Measurements from ENCODE around the gene REG4. TPM values are rescaled to one million over a fixed set of nuclear protein-coding genes. Genes with fewer than 3 reads are reported as not detected.

Gene REG4
- total RNA-seq, 1 donor: not detected

DNA sequence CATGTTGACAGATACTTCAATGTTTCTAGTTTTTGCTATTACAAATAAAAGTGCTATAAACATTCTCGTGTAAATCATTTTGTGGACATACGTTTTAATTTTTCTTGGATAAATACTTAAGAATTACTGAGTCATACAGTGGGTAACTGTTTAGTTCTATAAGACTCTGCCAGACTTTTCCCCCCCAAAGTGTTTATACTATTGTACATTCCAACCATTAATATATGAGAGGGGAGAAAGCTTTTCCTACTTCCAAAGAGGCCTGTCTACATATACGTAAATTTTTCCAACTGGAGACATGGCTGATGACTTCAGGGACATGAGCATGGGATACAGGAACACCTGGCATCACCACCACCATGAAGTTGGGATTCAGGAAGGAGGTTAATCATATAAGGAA lies 17.0 kb upstream of the REG4 start:
- peaks cover 8% of the 10 kb centered on the region for H3K27me3 ChIP-seq (ENCODE audit: insufficient read depth, low read length)
- no peaks in the 10 kb centered on the region for H3K4me1 ChIP-seq (ENCODE audit: insufficient read depth, low read length)
- no peaks in the 10 kb centered on the region for H4K20me1 ChIP-seq (ENCODE audit: insufficient read depth, low read length)
- DNase-seq (ENCODE audit: insufficient read length, low spot score, missing footprints): no peak
- no peak overlapping the region for H2AFZ ChIP-seq (ENCODE audit: low read length)
- TF ChIP-seq, protein P1, sequence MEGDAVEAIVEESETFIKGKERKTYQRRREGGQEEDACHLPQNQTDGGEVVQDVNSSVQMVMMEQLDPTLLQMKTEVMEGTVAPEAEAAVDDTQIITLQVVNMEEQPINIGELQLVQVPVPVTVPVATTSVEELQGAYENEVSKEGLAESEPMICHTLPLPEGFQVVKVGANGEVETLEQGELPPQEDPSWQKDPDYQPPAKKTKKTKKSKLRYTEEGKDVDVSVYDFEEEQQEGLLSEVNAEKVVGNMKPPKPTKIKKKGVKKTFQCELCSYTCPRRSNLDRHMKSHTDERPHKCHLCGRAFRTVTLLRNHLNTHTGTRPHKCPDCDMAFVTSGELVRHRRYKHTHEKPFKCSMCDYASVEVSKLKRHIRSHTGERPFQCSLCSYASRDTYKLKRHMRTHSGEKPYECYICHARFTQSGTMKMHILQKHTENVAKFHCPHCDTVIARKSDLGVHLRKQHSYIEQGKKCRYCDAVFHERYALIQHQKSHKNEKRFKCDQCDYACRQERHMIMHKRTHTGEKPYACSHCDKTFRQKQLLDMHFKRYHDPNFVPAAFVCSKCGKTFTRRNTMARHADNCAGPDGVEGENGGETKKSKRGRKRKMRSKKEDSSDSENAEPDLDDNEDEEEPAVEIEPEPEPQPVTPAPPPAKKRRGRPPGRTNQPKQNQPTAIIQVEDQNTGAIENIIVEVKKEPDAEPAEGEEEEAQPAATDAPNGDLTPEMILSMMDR (IDR thresholded peaks at IDR 0.05; ENCODE audit: extremely low read depth, low read depth, low read length): no peak
- H3K4me2 ChIP-seq (ENCODE audit: insufficient read depth, low read length): no peak overlapping the region
- H3K27ac ChIP-seq (ENCODE audit: low read depth, low read length): no peak overlapping the region
- no peak overlapping the region for H3K4me3 ChIP-seq (ENCODE audit: insufficient read depth, low read length)
- H3K79me2 ChIP-seq (ENCODE audit: insufficient read depth, low read length): no peaks in the 10 kb centered on the region
- no peaks in the 10 kb centered on the region for H3K36me3 ChIP-seq (ENCODE audit: insufficient read depth, low read length)
- no peaks in the 10 kb centered on the region for H3K9me3 ChIP-seq (ENCODE audit: low read depth, low read length)

DNA sequence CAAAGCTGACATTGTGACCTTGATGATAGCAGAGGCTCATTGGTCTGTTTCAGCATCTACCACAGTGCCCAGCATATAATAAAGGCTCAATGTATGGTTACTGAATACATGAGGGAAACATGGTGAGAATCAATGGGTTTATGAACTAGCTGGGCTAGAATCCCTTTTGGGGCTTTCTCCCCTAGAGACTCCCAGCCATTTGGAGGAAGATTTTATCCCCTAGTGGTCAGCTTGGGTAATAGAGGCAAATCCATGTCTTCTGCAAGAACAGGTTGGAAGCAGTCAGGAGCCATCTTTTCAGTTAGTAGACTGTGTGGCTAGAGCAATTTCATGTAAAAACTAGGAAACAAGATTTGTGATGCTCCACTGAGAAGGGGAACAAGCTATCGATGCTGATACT lies 15.8 kb upstream of the REG4 start:
- TF ChIP-seq, protein P1 (IDR thresholded peaks at IDR 0.05; ENCODE audit: extremely low read depth, low read depth, low read length): peak; percentile 56
- Histone ChIP-seq H2AFZ (ENCODE audit: low read length) (no peak overlapping the region), H3K9me3 (ENCODE audit: low read depth, low read length) (no peaks in the 10 kb centered on the region), H3K27ac (ENCODE audit: low read depth, low read length) (no peak overlapping the region), H3K27me3 (ENCODE audit: insufficient read depth, low read length) (peaks cover 14% of the 10 kb centered on the region), H3K4me1 (ENCODE audit: insufficient read depth, low read length) (no peaks in the 10 kb centered on the region), H3K4me3 (ENCODE audit: insufficient read depth, low read length) (no peak overlapping the region), H4K20me1 (ENCODE audit: insufficient read depth, low read length) (no peaks in the 10 kb centered on the region), H3K36me3 (ENCODE audit: insufficient read depth, low read length) (no peaks in the 10 kb centered on the region), H3K4me2 (ENCODE audit: insufficient read depth, low read length) (no peak overlapping the region), H3K79me2 (ENCODE audit: insufficient read depth, low read length) (no peaks in the 10 kb centered on the region)
- DNase-seq (ENCODE audit: insufficient read length, low spot score, missing footprints): no peak

DNA sequence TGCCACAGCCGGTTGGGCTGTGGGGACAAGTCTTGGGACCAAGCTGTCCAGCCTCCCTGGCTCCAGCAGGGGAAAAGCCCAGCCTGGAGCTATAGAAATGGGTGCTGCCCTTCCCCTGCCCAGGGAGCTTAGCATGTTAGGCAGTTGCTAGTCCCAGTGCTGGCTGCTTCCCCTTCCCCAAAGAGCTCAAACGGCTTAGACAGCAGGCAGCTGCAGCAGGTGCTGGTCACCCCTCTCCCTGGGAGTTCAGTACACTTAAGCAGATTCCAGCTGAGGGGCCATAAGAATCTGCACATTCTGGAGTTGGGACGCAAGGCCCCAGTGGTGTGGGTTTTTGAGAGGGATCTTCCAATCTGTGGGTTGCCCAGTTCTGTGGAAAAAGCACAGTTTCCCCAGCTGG lies 11.1 kb upstream of the REG4 start:
- Histone ChIP-seq H3K9me3 (ENCODE audit: low read depth, low read length) (no peaks in the 10 kb centered on the region), H3K4me3 (ENCODE audit: insufficient read depth, low read length) (no peak overlapping the region), H3K27me3 (ENCODE audit: insufficient read depth, low read length) (peaks cover 12% of the 10 kb centered on the region), H3K27ac (ENCODE audit: low read depth, low read length) (no peak overlapping the region), H2AFZ (ENCODE audit: low read length) (no peak overlapping the region), H3K4me1 (ENCODE audit: insufficient read depth, low read length) (no peaks in the 10 kb centered on the region), H3K79me2 (ENCODE audit: insufficient read depth, low read length) (no peaks in the 10 kb centered on the region), H3K36me3 (ENCODE audit: insufficient read depth, low read length) (no peaks in the 10 kb centered on the region), H3K4me2 (ENCODE audit: insufficient read depth, low read length) (no peak overlapping the region), H4K20me1 (ENCODE audit: insufficient read depth, low read length) (no peaks in the 10 kb centered on the region)
- TF ChIP-seq, protein P1 (IDR thresholded peaks at IDR 0.05; ENCODE audit: extremely low read depth, low read depth, low read length): no peak
- DNase-seq (ENCODE audit: insufficient read length, low spot score, missing footprints): no peak

DNA sequence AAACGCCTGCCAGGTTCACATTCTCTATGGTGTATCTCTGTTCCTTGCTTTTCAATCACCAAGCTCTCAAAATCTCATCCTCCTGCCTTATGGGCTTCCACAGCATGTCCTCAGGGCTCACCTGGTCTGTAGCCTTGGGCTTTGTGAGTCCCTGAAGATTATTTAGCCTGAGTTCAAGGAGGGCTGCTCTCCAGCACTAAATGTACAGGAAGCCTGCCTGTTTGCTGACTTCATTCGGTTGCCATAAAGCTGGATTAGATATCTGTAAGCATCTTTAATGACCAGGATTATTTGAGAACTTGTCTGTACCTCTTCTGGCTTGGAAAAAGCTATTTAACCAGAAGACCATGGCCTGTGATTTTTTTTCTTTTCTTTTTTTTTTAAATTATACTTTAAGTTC lies 6.9 kb upstream of the REG4 start:
- Histone ChIP-seq H3K79me2 (ENCODE audit: insufficient read depth, low read length) (no peaks in the 10 kb centered on the region), H3K36me3 (ENCODE audit: insufficient read depth, low read length) (no peaks in the 10 kb centered on the region), H3K9me3 (ENCODE audit: low read depth, low read length) (no peaks in the 10 kb centered on the region), H3K4me3 (ENCODE audit: insufficient read depth, low read length) (no peak overlapping the region), H3K27ac (ENCODE audit: low read depth, low read length) (no peak overlapping the region), H3K4me2 (ENCODE audit: insufficient read depth, low read length) (no peak overlapping the region), H3K27me3 (ENCODE audit: insufficient read depth, low read length) (peaks cover 23% of the 10 kb centered on the region), H3K4me1 (ENCODE audit: insufficient read depth, low read length) (peaks cover 5% of the 10 kb centered on the region), H4K20me1 (ENCODE audit: insufficient read depth, low read length) (no peaks in the 10 kb centered on the region), H2AFZ (ENCODE audit: low read length) (no peak overlapping the region)
- TF ChIP-seq, protein P1 (IDR thresholded peaks at IDR 0.05; ENCODE audit: extremely low read depth, low read depth, low read length): no peak
- no peak for DNase-seq (ENCODE audit: insufficient read length, low spot score, missing footprints)

Data from osteoblast (primary cell).